Lung microvascular endothelial cell (primary cell): ENCODE measurements around the gene CDHR4. TPM values are rescaled to one million over a fixed set of nuclear protein-coding genes. Genes with fewer than 3 reads are reported as not detected.
A peak's percentile ranks its signal among the peaks of the same experiment; 100 is the strongest.
"Not testable (repeated sequence)": the region's sequence is repeated elsewhere in the genome, so short reads cannot be mapped to it uniquely, and the experiment has no call there.

Source experiments
- DNase-seq, 2 donors: peaks; one replicate each; pipeline versions ENCODE4 v3.0.0 to v3.0.0-alpha.2; 2010; ENCODE audit warnings: low read depth in 2 of 2
- total RNA-seq: library from RNA; depleted of rRNA; stranded (reverse); fragments of >200 nt; gene quantifications from 2 replicates; pipeline ENCODE4 v1.2.1, GENCODE V29; 2014

Gene CDHR4
- total RNA-seq, 1 donor from 2014 or later = not detected

- DNase-seq = peak; percentile 41 to 63
Measured at GRCh38 chr3:49804141-49805041, 4.7 kb upstream of the CDHR4 start.

- DNase-seq = peak in 1 of 2 donors; percentile 59
Measured at GRCh38 chr3:49803465-49804140, 3.9 kb upstream of the CDHR4 start.

- DNase-seq = peak; percentile 89 to 90
Measured at GRCh38 chr3:49802719-49803464, 3.2 kb upstream of the CDHR4 start, which contains the start of gene INKA1. Gene INKA1, plus strand, starts transcription at chr3:49803261. Its CDS starts 132 bp downstream, at chr3:49803393.

- DNase-seq = no peak
Measured at GRCh38 chr3:49801160-49801559, 1.5 kb upstream of the CDHR4 start.

- DNase-seq = no peak
Measured at GRCh38 chr3:49799105-49799504, 568 bp downstream of the CDHR4 start.

- DNase-seq = no peak
Measured at GRCh38 chr3:49794926-49795905, 4.5 kb downstream of the CDHR4 start.

GRCh38 chr3:49794431-49794830, 5.2 kb downstream of the CDHR4 start:
- DNase-seq = no peak

- no peak for DNase-seq
Measured at GRCh38 chr3:49793486-49794085, 6.1 kb downstream of the CDHR4 start.

- DNase-seq = no peak
Measured at GRCh38 chr3:49792371-49793150, 7.1 kb downstream of the CDHR4 start.

GRCh38 chr3:49791571-49791970, 8.1 kb downstream of the CDHR4 start:
- no peak for DNase-seq

GRCh38 chr3:49790626-49791411, 8.9 kb downstream of the CDHR4 start:
- DNase-seq = no peak

GRCh38 chr3:49788056-49788455, 11.6 kb downstream of the CDHR4 start:
- DNase-seq = no peak

- peak in 1 of 2 donors; percentile 21 for DNase-seq
Measured at GRCh38 chr3:49787536-49787935, 12.1 kb downstream of the CDHR4 start.

GRCh38 chr3:49787182-49787464, 12.6 kb downstream of the CDHR4 start:
- DNase-seq = no peak

- DNase-seq = peak; percentile 100
Measured at GRCh38 chr3:49786357-49787181, 13.1 kb downstream of the CDHR4 start, which contains the start of gene IP6K1. Gene IP6K1, minus strand, starts transcription at chr3:49786542. Its CDS starts 38,502 bp downstream, at chr3:49748040.

- DNase-seq = peak; percentile 52 to 57
Measured at GRCh38 chr3:49785565-49786356, 13.9 kb downstream of the CDHR4 start.

- DNase-seq = not testable (repeated sequence)
Measured at GRCh38 chr3:49782277-49782676, 17.4 kb downstream of the CDHR4 start.
